Activated B cell treated with CpG ODN at 0.5 μM for 24 hours (primary cell): ENCODE data around the gene ING4. TPM values are rescaled to one million over a fixed set of nuclear protein-coding genes. Genes with fewer than 3 reads are reported as not detected.
A peak's percentile ranks its signal among the peaks of the same experiment; 100 is the strongest.

Source experiments
- ATAC-seq: fragments of 200-7000 bp; cut with Tn5 transposase; one replicate; pipeline ENCODE4 v1.10.0; 2021; ENCODE audit warnings: low read depth, mild to moderate bottlenecking, moderate library complexity
- CTCF ChIA-PET: fragments of 350-600 bp; sonication (Branson Sonifier 250); formaldehyde crosslinking; loops from one replicate; lab custom pipeline; 2021; ENCODE audit warnings: antibody characterized with exemption; lab: Charles Lee
- POLR2A ChIA-PET: fragments of 350-600 bp; sonication (Branson Sonifier 250); formaldehyde crosslinking; loops from one replicate; lab custom pipeline; 2021; ENCODE audit warnings: antibody characterized with exemption; lab: Charles Lee
- DNase-seq: peaks from one replicate; pipeline ENCODE4 v3.0.0; 2022
- H3K27ac Mint-ChIP-seq: one replicate; pipeline ENCODE4 v1.8.0; 2020; ENCODE audit warnings: mixed read lengths
- H3K27me3 Mint-ChIP-seq: one replicate; pipeline ENCODE4 v1.8.0; 2021; ENCODE audit warnings: mixed read lengths
- H3K36me3 Mint-ChIP-seq: one replicate; pipeline ENCODE4 v1.8.0; 2021; ENCODE audit warnings: low read depth, mixed read lengths
- H3K4me1 Mint-ChIP-seq: one replicate; pipeline ENCODE4 v1.8.0; 2021; ENCODE audit warnings: mixed read lengths
- H3K4me3 Mint-ChIP-seq: one replicate; pipeline ENCODE4 v1.8.0; 2020; ENCODE audit warnings: mild to moderate bottlenecking, mixed read lengths
- H3K9me3 Mint-ChIP-seq: one replicate; pipeline ENCODE4 v1.8.0; 2020; ENCODE audit warnings: mixed read lengths
- intact Hi-C: fragments of 100-400 bp; cut with micrococcal nuclease; formaldehyde crosslinking; loops from one replicate; pipeline ENCODE4 v1.15.1; 2024
- total RNA-seq: library from RNA; stranded (reverse); gene quantifications from 2 replicates; pipeline ENCODE4 v1.2.3, GENCODE V29; 2022
- TF ChIP-seq, protein P1 (sequence below): fragments of 200-600 bp; IDR thresholded peaks from one replicate; pipeline ENCODE4 v1.8.0; 2022; ENCODE audit warnings: antibody characterized with exemption, mild to moderate bottlenecking

The ING4 gene
- total RNA-seq, 1 donor from 2014 or later: 39.2 TPM

DNA sequence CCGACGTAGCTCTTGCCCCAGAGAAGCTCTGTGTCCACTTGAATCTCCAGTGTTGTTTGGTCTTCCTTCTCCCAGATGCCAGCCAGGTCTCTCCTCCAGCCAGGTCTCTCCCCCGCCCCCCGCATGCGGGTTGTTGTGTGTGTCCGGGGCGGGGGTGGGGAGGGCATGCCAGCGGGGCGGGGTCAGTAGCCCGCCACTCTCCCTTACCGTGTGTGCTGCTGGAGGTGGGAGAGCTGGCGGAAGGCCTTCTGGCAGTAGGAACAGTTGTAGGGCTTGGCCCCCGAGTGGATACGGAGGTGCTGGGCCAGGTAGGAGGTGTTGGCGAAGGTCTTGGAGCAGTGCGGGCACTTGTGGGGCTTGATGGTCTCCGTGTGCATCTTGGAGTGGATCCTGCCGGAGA lies 9.2 kb upstream of the ING4 start:
- H3K4me1 Mint-ChIP-seq: peaks cover under 1% of the 10 kb centered on the region
- ChIA-PET POLR2A (no interaction called here), CTCF (no interaction called here)
- H3K4me3 Mint-ChIP-seq: no peak overlapping the region
- H3K27ac Mint-ChIP-seq: no peak overlapping the region
- TF ChIP-seq, protein P1, sequence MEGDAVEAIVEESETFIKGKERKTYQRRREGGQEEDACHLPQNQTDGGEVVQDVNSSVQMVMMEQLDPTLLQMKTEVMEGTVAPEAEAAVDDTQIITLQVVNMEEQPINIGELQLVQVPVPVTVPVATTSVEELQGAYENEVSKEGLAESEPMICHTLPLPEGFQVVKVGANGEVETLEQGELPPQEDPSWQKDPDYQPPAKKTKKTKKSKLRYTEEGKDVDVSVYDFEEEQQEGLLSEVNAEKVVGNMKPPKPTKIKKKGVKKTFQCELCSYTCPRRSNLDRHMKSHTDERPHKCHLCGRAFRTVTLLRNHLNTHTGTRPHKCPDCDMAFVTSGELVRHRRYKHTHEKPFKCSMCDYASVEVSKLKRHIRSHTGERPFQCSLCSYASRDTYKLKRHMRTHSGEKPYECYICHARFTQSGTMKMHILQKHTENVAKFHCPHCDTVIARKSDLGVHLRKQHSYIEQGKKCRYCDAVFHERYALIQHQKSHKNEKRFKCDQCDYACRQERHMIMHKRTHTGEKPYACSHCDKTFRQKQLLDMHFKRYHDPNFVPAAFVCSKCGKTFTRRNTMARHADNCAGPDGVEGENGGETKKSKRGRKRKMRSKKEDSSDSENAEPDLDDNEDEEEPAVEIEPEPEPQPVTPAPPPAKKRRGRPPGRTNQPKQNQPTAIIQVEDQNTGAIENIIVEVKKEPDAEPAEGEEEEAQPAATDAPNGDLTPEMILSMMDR: no peak
- no peaks in the 10 kb centered on the region for H3K27me3 Mint-ChIP-seq
- peaks cover 99% of the 10 kb centered on the region for H3K36me3 Mint-ChIP-seq
- ATAC-seq (no peak), DNase-seq (no peak)
- intact Hi-C loops: no loop called here
- H3K9me3 Mint-ChIP-seq: no peaks in the 10 kb centered on the region

DNA sequence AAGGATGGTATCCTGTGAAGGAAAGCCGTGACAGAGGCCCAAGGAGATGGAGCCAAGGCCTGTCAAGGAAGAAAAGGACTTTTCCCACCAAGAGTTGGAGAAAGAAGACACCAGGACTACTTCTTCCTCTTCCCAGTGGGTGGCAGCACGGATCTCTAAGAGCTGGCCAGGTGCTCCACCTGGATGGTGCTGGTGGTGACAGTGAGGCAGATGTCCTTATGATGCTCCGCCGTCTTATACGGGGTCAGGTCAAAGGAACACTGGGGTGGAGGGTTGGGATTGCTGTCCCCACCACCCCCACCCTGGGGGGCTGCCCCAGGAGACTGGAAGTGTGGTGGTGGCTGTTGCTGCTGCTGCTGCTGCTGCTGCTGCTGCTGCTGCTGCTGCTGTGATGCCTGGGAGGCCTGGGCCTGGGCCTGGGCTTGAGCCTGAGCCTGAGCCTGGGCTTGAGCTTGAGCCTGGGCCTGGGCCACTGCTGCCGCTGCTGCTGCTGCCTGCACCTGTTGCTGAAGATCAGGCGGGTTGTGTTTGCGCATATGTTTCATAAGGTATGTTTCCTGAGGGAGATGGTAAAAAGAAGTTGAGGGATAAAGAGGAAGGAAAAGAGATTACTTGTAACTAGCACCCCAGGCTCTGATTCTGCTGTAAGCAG lies 4.8 kb upstream of the ING4 start:
- TF ChIP-seq, protein P1: no peak
- Mint-ChIP-seq H3K4me1 (peaks cover 12% of the 10 kb centered on the region), H3K4me3 (no peak overlapping the region), H3K36me3 (peaks cover 68% of the 10 kb centered on the region), H3K27me3 (no peaks in the 10 kb centered on the region), H3K9me3 (no peaks in the 10 kb centered on the region), H3K27ac (no peak overlapping the region)
- intact Hi-C loops: no loop called here
- ATAC-seq (no peak), DNase-seq (no peak)
- POLR2A ChIA-PET: interaction anchor here (0.6 kb wide), 1 partner anchor 157 kb away, joined by 3 read pairs; no protein-coding TSS in a partner anchor
- CTCF ChIA-PET: no interaction called here

DNA sequence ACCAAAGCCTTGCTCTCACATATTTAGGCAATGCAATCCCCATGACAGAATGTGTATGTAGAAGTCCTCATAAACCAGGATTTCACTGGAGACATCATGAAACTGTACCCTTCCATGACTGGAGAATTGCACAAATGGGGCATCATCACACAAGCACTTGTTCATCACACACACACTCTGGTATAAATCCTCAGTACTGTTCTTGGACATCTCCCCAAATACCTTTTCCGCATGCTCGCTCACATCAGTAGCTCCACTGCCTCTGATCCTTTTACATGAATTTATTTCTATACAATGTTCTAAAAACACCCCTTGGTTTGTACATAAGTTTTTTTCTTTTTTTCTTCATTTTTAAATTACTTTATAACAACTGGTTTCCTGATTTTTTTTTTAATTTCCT lies 3.3 kb upstream of the ING4 start:
- Mint-ChIP-seq H3K9me3 (no peaks in the 10 kb centered on the region), H3K27ac (no peak overlapping the region), H3K4me3 (no peak overlapping the region), H3K4me1 (peaks cover 23% of the 10 kb centered on the region), H3K27me3 (no peaks in the 10 kb centered on the region), H3K36me3 (peaks cover 54% of the 10 kb centered on the region)
- DNase-seq: no peak
- intact Hi-C loops: no loop called here
- TF ChIP-seq, protein P1: no peak
- CTCF ChIA-PET: no interaction called here
- no peak for ATAC-seq
- POLR2A ChIA-PET: interaction anchor here (0.6 to 4.0 kb wide), 3 partner anchors 23 to 237 kb away, joined by 3 to 36 read pairs (median 3); partner anchors contain the start of gene ZNF384

DNA sequence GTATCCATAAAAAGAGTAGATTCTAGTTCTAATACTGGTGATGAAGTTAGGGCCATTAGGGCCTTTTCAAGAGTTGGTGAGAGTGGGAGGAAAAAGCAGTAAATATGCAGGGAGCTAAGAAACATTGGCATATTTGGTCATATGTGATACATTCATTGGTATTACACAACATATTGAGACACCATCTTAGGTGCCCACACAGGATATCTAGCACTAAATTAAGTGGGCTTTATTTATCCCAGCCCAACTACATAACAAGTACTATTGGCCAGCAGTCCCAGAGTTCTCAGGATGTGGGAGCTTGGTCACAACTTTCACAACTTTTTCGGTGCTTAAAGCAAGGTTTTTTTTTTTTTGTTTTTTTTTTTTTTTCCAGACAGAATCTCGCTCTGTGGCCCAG lies 2.0 kb upstream of the ING4 start:
- no peaks in the 10 kb centered on the region for H3K27me3 Mint-ChIP-seq
- peaks cover 42% of the 10 kb centered on the region for H3K36me3 Mint-ChIP-seq
- TF ChIP-seq, protein P1: no peak
- H3K4me1 Mint-ChIP-seq: peaks cover 23% of the 10 kb centered on the region
- CTCF ChIA-PET: no interaction called here
- intact Hi-C loops: no loop called here
- no peak overlapping the region for H3K4me3 Mint-ChIP-seq
- DNase-seq (no peak), ATAC-seq (no peak)
- no peak overlapping the region for H3K27ac Mint-ChIP-seq
- POLR2A ChIA-PET: interaction anchor here (0.8 to 4.0 kb wide), 4 partner anchors 24 to 97 kb away, joined by 4 to 36 read pairs (median 10); partner anchors contain the start of genes COPS7A, MLF2, NOP2 and ZNF384
- H3K9me3 Mint-ChIP-seq: no peaks in the 10 kb centered on the region

DNA sequence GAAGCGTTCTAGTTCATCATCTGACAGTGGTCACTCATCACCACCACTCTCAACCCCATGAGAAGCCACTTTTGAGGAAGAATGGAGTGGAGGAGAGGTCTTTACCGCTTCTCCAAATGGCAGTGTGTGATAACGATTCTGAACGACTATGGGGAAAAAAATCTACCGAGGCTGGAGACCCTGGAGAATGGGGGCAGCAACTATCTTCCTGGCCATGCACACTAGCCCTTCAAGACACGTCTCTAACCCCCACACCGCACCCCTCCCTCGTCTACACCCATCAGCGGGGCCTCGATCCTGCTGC lies 365 bp downstream of the ING4 start:
- ChIA-PET CTCF (no interaction called here), POLR2A (no interaction called here)
- peak overlapping the region; percentile 97 for H3K4me3 Mint-ChIP-seq
- no peaks in the 10 kb centered on the region for H3K27me3 Mint-ChIP-seq
- H3K4me1 Mint-ChIP-seq: peaks cover 27% of the 10 kb centered on the region
- DNase-seq (no peak), ATAC-seq (peak; percentile 56)
- intact Hi-C loops: loop anchor here (2.0 kb wide), 1 partner anchor 18 kb away; no protein-coding TSS in a partner anchor
- H3K9me3 Mint-ChIP-seq: no peaks in the 10 kb centered on the region
- H3K36me3 Mint-ChIP-seq: peaks cover 30% of the 10 kb centered on the region
- TF ChIP-seq, protein P1: no peak
- peak overlapping the region; percentile 95 for H3K27ac Mint-ChIP-seq
